HG02970 (cell line): ENCODE results near the gene ESAM.

Source experiments
- ATAC-seq: cut with Tn5 transposase; IDR thresholded peaks from one replicate; pipeline ENCODE4 v1.9.1; 2021; ENCODE audit warnings: mild to moderate bottlenecking, moderate library complexity, moderate number of reproducible peaks; ENCODE audit not compliant: unreplicated experiment, low FRiP score

ESAM gene

DNA sequence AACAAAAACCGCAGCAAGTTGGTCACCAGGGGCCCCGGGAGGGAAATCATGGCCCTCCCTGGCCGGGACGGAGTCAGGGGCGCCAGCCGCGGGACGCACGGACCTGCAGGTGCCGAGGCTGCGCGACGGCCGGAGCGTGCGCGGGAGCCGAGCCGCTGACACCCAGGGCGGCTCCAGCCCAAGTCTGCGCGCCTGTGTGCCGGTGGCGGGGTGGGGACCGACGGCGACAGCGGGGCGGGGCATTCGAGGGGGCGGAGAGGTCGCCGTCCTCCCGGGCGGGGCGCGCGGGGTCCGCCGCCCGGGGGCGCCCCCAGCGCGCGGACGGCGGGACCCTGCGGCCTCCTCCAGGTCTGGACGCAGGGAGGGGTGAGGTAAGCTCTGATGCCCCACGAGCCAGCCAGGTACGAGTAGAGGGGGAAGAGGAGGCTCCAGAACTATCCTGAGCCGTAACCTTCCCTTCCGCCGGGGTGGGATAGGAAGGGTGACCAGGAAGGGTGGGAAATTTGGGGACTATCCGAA is at the start of gene ESAM:
ESAM (minus strand) TSS at position 186 of the 519 bp plus-strand sequence; CDS start at position 50, 136 bp downstream.
- ATAC-seq = peak; percentile 61

- no peak for ATAC-seq
Observed at GRCh38 chr11:124811399-124812125, 49.5 kb upstream of the ESAM start.

DNA sequence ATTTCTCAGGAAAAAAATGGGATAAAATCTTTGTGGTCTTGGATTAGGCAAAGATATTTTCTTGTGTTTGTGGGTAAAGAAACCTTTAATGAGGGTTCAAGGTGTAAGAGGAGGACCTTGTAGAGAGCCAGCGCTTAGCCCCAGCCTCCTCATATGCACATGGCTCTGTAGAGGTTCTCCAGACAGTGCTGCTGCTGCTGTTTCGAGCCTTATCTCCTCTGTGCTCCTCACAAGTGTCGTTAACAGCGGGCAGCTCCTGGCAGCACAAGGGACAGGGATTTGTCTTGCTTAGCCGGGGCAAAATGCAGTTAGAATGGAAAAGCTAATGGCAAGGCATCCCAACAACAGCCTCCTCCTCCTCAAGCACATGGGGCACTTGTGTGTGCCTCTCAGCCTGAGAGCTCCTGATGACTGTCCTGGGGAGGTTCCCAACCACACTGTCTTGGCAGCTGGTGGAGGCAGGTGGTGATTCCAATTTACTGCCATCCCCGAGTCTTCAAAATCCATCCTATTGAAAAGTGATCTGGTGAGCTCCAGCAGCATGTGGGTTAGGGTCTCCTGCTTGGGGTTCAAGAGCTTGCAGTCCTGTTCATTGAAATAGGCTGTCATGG is 45.7 kb upstream of the ESAM start:
- no peak for ATAC-seq

- ATAC-seq = no peak
Observed at GRCh38 chr11:124807201-124807600, 45.1 kb upstream of the ESAM start.

DNA sequence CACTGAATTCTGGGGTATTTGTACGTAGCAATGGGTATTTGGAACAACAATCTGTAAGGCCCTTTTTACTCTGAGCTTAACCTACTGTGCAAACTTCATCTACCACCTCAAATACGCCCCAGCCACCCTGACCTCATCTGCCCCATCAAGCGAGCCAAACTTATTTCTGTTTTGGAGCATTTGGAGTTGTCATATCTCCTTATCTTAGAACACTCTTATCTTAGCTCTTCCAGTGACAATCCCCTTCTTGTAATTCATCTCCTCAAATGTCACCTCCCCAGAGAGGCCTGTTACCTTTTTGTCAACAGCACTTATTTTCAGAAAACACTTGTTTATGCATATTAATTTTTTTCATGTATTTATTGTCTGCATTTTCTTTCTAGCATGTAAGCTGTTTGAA is 42.8 kb upstream of the ESAM start:
- ATAC-seq = no peak

GRCh38 chr11:124801636-124802312 is 39.7 kb upstream of the ESAM start:
- ATAC-seq = no peak

DNA sequence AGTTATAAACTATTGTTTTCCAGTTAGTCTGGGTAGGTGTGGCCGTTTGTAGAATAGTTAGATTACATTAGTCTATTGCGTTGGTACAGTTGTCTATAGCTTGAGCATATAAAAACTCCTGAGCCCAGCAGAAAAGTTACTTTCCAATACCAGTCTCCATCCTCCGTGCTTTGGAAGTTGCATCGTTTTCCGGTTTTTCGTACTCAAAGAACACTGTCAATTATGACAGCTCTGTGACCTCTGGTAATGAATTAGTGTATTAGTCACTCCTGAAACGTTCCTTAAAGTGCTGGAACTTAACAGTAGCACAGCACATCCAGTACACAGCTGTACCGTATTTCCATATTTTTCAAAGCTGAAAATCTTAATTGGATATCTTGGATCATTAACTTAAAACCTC is 38.9 kb upstream of the ESAM start:
- no peak for ATAC-seq

DNA sequence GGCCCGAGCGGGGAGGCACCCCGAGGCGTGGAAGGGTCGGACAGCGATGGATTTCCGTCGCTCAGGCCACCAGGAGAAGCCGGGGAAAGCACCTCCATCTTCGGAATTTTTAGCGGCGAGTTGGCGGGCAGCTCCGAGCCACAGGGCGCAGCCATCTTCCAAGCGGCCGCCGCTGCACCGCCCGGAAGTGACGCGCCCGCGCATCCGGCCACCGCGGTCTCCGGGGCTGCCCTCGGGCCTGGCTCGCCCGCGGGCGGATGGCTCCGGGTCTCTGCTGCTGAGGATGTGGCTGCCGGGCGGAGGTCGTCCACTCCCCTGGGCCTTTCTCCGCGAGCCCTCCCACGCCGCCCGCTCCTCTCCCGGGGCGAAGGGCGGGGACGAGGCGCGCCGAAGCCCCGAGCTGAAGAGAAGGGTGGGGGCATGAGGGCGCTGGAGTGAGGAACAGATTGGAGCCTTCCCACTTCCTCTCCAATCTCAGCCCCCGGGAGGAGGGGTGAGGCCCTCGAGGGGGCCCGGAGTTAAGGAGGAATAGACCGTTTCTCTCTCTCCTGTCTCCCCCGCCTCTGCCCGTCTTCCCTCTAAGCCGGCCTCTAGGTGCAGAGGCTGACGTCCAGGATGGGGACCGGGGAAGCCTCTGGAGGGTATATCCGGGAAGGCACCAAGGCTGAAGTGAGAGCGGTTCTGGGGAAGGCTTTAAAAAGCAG is 38.3 kb upstream of the ESAM start, which contains the start of gene MSANTD2:
MSANTD2 (minus strand) TSS at position 181 of the 704 bp plus-strand sequence; CDS start at position 155, 26 bp downstream.
- ATAC-seq = peak; percentile 91

DNA sequence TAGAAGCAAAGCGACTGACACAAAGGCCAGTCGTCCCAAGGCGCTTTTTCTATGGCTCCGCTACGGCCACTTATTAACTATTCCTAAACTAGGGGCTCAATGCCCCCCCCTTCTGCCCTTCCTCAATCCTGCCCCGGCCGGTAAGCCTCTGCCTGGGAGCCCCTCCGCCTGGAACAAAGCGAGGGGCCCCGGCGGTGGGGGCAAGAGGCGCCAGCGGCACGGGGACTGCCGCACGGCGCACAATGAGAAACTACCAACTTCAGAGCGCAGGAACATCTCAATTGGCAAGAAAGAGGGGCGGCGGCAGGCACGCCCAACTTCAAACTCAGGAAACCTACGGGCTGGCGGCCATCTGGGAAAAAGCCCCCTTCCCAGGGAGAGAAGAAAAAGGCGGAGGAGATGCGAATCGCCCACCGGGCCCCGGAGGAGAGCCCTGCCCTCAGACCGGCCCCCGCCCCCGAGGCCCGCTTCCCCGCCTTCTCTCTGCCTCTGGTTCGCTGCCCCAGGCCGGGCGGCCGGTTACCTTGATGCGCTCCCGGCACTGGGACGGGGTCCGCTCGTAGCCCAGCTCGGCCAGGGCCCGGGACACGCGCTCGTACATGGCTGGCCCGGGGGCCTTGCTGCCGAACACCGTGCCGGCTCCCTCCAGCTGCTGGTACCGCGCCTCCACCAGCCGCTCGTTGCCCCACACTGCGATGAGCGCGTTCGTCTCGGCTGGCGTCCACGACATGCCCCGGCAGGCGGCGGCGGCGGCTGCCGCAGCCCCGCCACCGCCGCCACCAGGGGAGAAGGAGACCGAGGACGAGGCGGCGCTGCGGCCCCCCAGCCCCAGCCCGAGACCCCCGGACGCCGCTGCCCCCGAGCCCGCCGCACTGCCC is 37.5 kb upstream of the ESAM start:
- ATAC-seq = peak; percentile 39

- ATAC-seq = peak; percentile 10
Observed at GRCh38 chr11:124798991-124799347, 36.9 kb upstream of the ESAM start.

DNA sequence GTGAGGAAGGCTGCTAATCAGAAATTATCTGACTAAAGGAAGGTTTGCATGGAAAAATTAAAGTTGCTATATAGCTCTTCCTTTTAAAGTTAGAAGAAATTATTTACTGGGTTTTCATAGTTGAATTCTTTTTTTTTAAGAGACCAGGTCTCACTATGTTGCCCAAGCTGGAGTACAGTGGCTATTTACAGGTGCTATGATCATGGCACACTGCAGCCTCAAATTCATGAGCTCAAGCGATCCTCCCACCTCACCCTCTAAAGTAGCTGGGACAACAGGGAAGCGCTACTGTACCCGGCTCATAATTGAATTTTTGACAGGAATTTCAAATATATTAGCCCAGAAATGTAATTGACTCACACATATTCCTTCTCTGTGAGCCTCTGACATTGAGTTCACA is 34.2 kb upstream of the ESAM start:
- no peak for ATAC-seq

GRCh38 chr11:124793466-124794278 is 31.6 kb upstream of the ESAM start:
- ATAC-seq = no peak

- peak; percentile 51 for ATAC-seq
Observed at GRCh38 chr11:124791626-124792341, 29.7 kb upstream of the ESAM start.

- ATAC-seq = no peak
Observed at GRCh38 chr11:124788521-124788920, 26.4 kb upstream of the ESAM start.

DNA sequence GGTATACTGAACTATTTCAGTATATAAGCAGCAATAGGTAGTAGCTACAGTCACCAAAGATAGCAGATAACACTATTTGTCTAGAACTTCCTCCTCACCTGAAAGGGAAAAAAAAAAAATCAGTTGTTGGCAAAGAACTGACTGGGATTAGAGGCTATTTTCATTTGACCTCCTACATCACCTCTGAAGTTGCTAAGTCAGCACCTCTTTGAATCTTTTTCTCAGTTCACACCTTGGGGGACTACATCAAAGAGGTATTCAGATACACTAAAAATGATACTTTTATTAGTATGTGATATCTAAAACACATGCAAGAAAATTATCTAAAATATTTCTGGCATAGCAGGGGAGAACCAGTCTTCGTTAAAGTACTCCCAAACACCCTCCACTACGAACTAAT is 22.0 kb upstream of the ESAM start:
- no peak for ATAC-seq

GRCh38 chr11:124783002-124783401 is 20.9 kb upstream of the ESAM start:
- ATAC-seq = no peak

- ATAC-seq = no peak
Observed at GRCh38 chr11:124779568-124779967, 17.5 kb upstream of the ESAM start.

- no peak for ATAC-seq
Observed at GRCh38 chr11:124778281-124778680, 16.2 kb upstream of the ESAM start.
